Esophagus squamous epithelium (tissue), 4 donors: Measurements from ENCODE around the gene BICRA.

Experiments used
- CTCF ChIP-seq, 6 experiments: fragments of 450-650 bp in 4 of 6; fragments of 200-600 bp in 2 of 6; sonication (generic) in 2 of 6; IDR thresholded peaks; one replicate each; pipeline ENCODE4 v1.5.1; 2016 to 2019; ENCODE audit warnings: antibody characterized with exemption in 6 of 6, mild to moderate bottlenecking in 4 of 6, moderate library complexity in 4 of 6
- POLR2A ChIP-seq, 4 donors: fragments of 450-650 bp; IDR thresholded peaks; one replicate each; pipeline ENCODE4 v1.6.1; 2017; ENCODE audit warnings: antibody characterized with exemption in 4 of 4, mild to moderate bottlenecking in 4 of 4, moderate library complexity in 3 of 4

GRCh38 chr19:47725759-47726401 is 116.9 kb downstream of the BICRA start:
- TF ChIP-seq CTCF (IDR thresholded peaks at IDR 0.05) = no peak
- peak in 1 of 4 donors; percentile 7 for TF ChIP-seq POLR2A (IDR thresholded peaks at IDR 0.05)
